Astrocyte of the hippocampus (primary cell): Measurements from ENCODE around the gene NSD1.

Experiments
- DNase-seq: peaks from one replicate; pipeline ENCODE4 v3.0.0; 2011; ENCODE audit warnings: low read depth, low spot score

NSD1 gene

GRCh38 chr5:177133096-177133852, at the start of gene NSD1:
Gene NSD1 (plus strand): TSS chr5:177133773. CDS start chr5:177135104, 1,331 bp downstream.
- peak; percentile 90 for DNase-seq

DNA sequence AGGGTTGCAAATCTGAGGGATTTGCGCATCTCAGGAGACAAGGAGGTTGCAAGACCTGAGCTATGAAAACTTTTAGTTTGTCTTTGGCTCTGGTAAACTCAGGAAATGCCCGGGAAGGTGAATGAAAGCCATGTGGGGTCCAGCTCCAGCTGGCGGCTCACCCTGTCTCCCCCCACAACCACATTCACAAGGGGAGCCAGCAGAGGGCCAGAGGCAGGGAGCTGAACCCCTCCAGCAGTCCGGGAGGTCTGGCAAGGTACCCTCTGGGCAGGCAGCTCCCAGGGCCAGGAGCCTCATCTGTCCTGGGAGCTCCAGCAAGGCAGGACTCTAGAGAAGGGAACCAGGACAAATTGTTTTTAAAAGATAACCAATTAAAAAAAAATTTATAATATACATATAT, 49.4 kb upstream of the NSD1 start:
- DNase-seq: no peak

DNA sequence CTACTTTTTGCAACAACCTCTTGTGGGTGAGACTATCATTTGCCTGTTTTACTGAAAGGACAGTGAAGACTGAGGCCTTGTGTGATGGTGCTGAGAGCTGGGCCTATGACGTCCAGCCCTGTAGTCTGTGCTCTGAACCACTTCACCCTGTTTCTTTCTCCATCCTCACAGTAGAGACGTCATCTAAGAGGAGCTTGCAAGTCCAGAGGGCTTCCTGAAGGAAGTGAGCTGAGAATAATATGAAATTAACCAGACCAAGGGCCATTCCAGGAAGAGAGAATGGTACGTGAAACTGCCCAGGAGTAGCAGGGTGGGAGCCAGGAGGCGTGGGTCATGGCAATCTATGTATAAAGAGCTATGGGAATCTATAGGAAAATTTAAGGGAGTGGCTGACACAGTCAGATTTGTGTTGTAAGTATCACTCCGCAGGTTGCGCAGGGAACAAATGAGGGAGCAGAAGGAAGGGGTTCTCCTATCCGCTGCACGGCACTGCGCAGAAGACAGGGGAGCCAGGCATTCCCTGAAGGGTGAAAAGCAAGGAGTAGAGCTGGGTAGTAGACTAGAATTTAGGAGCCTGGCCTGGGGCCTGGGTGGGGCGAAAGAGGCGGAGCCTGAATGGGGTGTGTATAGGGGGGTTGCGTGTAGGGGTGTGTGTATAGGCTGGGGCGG, 47.5 kb upstream of the NSD1 start:
- no peak for DNase-seq

- peak; percentile 75 for DNase-seq
Observed at GRCh38 chr5:177086654-177087397, 46.7 kb upstream of the NSD1 start, which contains the start of gene FGFR4. Gene FGFR4 (plus strand): TSS chr5:177086915. CDS start chr5:177089603, 2,688 bp downstream.

DNA sequence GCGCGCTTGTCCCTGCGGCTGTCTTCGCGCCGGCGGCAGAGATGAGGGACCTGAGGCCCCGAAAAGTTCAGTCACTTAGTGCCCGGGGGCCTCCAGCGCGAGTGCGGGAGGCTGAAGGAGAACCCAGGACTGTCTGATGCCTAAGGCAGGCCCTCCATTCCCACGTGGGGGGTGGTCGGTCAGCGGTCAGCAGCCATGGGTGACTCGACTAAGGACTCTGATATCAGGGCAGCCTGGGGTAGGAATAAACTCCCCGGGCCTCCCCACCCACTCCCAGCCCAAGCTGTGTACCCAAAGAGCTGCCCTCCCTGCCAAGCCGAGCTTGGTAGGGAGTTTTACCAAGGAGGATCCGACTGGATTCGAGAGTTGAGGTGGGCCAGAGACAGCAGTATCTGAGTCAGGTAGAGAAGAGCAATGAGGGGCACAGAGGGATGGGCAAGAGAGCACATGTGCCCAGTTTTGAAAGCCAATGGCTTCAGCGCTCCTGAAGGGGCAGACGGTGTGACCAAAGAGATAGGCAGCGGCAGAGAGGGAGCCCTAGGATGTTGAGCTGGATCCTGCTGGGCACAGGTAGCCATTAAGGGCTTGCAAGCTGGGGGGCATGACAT, 46.1 kb upstream of the NSD1 start:
- no peak for DNase-seq

DNA sequence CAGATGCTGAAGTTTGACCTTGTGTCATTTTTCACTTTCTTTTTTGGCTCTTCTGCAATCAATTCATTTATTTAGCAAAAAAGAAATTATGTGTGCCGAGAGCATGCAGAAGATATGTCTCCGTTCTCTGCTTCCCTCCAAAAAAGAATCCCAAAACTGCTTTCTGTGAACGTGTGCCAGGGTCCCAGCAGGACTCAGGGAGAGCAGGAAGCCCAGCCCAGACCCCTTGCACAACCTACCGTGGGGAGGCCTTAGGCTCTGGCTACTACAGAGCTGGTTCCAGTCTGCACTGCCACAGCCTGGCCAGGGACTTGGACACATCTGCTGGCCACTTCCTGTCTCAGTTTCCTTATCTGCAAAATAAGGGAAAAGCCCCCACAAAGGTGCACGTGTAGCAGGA, 44.4 kb upstream of the NSD1 start:
- DNase-seq: no peak

DNA sequence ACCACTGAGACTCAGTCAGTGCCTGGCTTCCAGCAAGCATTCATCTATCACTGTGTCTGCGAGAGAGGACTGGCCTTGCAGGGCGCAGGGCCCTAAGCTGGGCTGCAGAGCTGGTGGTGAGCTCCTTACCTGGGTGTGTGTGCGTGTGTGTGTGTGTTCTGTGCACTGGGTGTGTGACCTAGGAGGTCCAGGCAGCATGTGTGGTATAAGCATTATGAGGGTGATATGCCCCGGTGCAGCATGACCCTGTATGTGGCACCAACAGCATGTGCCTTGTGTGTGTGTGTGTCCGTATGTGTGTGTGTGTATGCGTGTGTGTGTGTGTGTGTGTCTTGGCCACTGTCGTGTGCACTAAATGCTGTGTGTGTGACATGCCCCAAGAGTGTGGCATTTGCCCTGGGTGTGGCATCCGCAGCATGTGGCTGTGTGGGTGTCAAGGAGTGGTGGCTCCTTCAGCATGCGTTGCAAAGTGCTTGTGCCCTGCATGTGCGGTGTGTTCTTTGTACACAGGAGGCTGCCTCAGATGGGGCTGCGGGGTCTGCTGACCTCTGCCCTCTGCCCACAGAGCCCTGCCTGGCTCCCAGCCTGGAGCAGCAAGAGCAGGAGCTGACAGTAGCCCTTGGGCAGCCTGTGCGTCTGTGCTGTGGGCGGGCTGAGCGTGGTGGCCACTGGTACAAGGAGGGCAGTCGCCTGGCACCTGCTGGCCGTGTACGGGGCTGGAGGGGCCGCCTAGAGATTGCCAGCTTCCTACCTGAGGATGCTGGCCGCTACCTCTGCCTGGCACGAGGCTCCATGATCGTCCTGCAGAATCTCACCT, 43.5 kb upstream of the NSD1 start:
- no peak for DNase-seq

- DNase-seq: no peak
Observed at GRCh38 chr5:177090813-177091212, 42.8 kb upstream of the NSD1 start.

DNA sequence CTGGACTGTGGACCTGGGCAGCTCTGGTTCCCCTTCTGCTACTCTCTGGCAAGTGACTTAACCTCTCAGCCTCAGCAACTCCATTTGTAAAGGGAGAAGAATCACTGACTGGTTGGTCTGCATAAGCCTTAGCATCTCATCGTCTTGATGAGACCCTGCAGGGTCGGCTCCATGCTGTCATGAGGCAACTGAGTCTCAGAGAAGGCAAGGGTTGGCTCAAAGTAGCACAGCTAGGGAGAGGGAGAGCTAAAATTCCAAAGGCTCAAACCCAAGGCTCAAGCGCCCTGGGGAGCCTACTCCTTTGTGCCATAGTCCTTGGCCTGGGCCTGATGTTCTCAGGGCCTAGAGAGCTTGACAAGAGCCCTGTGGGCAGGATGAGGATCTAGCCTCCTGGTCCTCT, 42.3 kb upstream of the NSD1 start:
- DNase-seq: no peak

DNA sequence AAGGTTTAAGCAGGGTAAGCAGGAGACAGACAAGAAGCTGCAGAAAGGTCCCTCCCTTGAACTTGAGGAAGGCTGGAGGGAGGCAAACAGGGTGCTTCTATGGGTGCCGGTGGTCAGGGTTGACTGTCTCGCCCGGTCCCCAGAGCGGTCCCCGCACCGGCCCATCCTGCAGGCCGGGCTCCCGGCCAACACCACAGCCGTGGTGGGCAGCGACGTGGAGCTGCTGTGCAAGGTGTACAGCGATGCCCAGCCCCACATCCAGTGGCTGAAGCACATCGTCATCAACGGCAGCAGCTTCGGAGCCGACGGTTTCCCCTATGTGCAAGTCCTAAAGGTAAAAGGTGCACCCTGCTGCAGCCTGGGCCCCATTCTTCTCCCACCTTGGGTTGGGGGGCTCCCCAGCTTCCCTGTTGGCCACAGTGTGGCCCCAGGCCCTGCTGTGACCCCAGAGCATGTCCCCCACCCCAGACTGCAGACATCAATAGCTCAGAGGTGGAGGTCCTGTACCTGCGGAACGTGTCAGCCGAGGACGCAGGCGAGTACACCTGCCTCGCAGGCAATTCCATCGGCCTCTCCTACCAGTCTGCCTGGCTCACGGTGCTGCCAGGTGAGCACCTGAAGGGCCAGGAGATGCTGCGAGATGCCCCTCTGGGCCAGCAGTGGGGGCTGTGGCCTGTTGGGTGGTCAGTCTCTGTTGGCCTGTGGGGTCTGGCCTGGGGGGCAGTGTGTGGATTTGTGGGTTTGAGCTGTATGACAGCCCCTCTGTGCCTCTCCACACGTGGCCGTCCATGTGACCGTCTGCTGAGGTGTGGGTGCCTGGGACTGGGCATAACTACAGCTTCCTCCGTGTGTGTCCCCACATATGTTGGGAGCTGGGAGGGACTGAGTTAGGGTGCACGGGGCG, 41.1 kb upstream of the NSD1 start:
- no peak for DNase-seq

DNA sequence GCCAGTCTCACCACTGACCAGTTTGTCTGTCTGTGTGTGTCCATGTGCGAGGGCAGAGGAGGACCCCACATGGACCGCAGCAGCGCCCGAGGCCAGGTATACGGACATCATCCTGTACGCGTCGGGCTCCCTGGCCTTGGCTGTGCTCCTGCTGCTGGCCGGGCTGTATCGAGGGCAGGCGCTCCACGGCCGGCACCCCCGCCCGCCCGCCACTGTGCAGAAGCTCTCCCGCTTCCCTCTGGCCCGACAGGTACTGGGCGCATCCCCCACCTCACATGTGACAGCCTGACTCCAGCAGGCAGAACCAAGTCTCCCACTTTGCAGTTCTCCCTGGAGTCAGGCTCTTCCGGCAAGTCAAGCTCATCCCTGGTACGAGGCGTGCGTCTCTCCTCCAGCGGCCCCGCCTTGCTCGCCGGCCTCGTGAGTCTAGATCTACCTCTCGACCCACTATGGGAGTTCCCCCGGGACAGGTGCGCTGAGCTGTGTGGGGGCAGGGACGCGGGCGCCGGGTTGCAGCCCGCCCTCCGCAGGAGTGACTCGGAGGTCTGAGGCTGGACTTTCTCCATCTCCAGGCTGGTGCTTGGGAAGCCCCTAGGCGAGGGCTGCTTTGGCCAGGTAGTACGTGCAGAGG, 40.4 kb upstream of the NSD1 start:
- no peak for DNase-seq

- DNase-seq: no peak
Observed at GRCh38 chr5:177093803-177094202, 39.8 kb upstream of the NSD1 start.

DNA sequence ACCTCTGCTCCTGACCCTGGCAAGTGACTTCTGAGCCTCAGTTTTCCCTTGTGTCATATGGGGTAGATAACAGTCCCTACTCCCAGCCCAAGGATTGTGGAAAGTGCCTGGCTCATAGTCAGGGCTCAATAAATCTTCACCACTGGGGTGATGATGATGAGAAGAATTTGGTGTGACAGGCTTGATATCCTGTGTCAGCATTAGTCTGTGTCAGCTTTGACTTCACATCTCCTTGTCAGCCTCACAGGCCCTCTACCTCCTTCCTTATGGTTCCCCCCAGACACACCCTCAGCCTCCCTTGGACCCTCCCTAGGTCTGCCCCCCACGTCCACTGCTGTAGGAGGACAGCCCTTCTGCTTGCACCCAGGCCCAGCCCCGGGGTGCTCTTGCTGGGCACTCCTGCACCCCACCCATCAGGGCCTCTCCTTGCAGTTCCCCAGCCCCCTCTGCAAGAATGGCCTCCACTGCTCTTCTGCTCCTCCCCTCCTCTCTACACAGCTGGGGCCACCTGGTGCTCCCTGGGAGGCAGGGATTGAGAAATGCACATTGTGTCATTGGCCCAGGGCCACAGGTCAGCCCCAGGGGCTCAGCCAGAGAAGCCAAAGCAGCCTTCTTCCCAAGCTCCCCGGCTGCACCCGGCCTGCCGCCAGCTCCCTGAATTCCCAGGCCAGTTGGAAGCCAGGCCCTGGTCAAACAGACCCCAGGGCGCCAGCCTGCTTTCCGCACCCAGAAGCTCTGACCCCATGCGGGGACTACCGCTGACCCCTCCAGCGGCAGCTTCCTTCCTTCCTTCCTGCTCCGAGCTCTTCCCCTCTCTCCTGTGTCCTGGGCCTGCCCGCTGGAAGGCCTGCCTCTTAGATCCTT, 39.1 kb upstream of the NSD1 start:
- DNase-seq: no peak

DNA sequence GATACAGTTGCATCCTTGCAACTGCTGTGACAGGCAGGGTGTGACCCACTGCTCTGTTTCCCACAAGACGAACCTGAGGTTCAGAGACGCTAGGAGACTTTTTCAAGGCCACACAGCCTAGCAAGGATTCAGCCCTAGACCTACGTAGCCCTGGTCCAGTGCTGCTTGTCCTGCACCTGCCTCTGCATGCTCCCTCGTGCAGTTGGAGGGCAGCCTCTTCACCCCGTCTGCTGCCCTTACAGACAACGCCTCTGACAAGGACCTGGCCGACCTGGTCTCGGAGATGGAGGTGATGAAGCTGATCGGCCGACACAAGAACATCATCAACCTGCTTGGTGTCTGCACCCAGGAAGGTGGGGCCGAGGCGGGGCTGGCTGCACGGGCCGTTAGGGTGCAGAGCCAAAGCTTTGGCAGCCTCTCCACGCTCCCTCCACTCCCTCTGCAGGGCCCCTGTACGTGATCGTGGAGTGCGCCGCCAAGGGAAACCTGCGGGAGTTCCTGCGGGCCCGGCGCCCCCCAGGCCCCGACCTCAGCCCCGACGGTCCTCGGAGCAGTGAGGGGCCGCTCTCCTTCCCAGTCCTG, 38.4 kb upstream of the NSD1 start:
- no peak for DNase-seq

DNA sequence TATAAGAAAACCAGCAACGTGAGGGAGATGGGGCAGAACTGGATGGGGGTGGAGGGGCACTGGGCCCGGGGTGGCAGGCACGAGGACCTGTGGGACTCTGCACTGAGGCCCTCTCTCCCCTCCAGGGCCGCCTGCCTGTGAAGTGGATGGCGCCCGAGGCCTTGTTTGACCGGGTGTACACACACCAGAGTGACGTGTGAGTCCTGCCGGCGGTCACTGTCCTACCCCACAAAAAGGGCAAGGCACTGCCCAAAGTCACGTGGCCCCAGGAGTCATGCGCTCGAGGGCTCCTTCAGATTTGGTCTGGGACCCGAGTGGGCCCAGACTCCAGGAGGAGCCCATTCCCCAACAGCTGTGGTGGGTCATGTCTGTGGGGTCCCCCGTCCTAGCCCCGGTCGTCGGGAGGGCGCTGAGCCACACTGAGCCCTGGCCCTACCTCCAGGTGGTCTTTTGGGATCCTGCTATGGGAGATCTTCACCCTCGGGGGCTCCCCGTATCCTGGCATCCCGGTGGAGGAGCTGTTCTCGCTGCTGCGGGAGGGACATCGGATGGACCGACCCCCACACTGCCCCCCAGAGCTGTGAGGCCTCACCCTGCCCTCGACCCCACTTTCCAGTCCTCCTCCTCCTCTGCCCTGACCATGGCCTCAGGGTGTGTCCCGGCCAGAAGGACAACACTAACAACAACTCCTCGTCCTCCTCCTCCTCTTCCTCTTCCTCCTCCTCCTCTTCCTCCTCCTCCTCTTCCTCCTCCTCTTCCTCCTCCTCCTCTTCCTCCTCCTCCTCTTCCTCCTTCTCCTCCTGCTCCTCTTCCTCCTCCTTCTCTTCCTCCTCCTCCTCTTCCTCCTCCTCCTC, 37.2 kb upstream of the NSD1 start:
- no peak for DNase-seq

DNA sequence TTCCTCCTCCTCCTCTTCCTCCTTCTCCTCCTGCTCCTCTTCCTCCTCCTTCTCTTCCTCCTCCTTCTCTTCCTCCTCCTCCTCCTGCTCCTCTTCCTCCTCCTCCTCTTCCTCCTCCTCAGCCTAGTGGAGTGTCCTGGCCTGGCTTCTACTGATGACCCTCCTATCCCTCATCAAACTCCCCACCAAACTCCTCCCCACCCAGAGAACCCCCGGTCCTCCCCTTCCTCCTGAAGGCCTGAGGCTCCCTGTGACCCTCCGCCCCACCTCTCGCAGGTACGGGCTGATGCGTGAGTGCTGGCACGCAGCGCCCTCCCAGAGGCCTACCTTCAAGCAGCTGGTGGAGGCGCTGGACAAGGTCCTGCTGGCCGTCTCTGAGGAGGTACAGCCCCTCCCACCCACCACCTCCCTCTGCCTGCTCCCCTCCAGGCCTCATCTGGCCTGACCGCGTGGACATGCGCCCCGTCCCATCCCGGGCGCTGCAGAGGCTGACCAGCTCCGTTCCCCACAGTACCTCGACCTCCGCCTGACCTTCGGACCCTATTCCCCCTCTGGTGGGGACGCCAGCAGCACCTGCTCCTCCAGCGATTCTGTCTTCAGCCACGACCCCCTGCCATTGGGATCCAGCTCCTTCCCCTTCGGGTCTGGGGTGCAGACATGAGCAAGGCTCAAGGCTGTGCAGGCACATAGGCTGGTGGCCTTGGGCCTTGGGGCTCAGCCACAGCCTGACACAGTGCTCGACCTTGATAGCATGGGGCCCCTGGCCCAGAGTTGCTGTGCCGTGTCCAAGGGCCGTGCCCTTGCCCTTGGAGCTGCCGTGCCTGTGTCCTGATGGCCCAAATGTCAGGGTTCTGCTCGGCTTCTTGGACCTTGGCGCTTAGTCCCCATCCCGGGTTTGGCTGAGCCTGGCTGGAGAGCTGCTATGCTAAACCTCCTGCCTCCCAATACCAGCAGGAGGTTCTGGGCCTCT, 36.3 kb upstream of the NSD1 start:
- no peak for DNase-seq
